NB4 (cell line): ENCODE data around the gene SOX13.

Experiments
- DNase-seq: peaks from one replicate; pipeline ENCODE4 v3.0.0; 2010; ENCODE audit warnings: low read depth
- H3K4me3 ChIP-seq: one replicate; pipeline ENCODE4 v1.5.1; 2011; ENCODE audit warnings: mild to moderate bottlenecking, low read depth, low read length, moderate library complexity
- CTCF ChIP-seq: IDR thresholded peaks from one replicate; pipeline ENCODE4 v1.5.1; 2012; ENCODE audit warnings: low read depth, low read length
- MAX ChIP-seq: IDR thresholded peaks from 2 replicates; pipeline ENCODE4 v1.6.1; 2011; ENCODE audit warnings: low read depth, low read length
- MYC ChIP-seq: IDR thresholded peaks from 2 replicates; pipeline ENCODE4 v1.6.1; 2011; ENCODE audit warnings: low read depth, low read length
- POLR2A ChIP-seq: IDR thresholded peaks from 2 replicates; pipeline ENCODE4 v1.6.1; 2011; ENCODE audit warnings: mild to moderate bottlenecking; ENCODE audit not compliant: insufficient read length; ENCODE audit errors: extremely low read depth

SOX13 gene

GRCh38 chr1:204075139-204075521, 2.2 kb downstream of the SOX13 start:
- DNase-seq = no peak
- no peak overlapping the region for H3K4me3 ChIP-seq
- no peak for TF ChIP-seq MYC
- TF ChIP-seq CTCF = no peak
- TF ChIP-seq MAX = no peak

- no peak for TF ChIP-seq CTCF
- TF ChIP-seq MAX = no peak
- no peak for TF ChIP-seq MYC
- no peak overlapping the region for H3K4me3 ChIP-seq
- no peak for DNase-seq
Measured at GRCh38 chr1:204075890-204076846, 3.3 kb downstream of the SOX13 start.

GRCh38 chr1:204076891-204077290, 4.0 kb downstream of the SOX13 start:
- no peak for DNase-seq
- no peak overlapping the region for H3K4me3 ChIP-seq
- no peak for TF ChIP-seq MYC
- no peak for TF ChIP-seq CTCF
- TF ChIP-seq MAX = no peak
- TF ChIP-seq POLR2A = no peak

- no peak for DNase-seq
- H3K4me3 ChIP-seq = no peak overlapping the region
- TF ChIP-seq MYC (no peak), POLR2A (no peak)
Measured at GRCh38 chr1:204077979-204078696, 5.2 kb downstream of the SOX13 start.

GRCh38 chr1:204079608-204079999, 6.7 kb downstream of the SOX13 start:
- peak; percentile 32 for DNase-seq
- TF ChIP-seq MAX = no peak
- H3K4me3 ChIP-seq = no peak overlapping the region

- peak; percentile 71 for DNase-seq
- no peak for TF ChIP-seq MYC
- no peak for TF ChIP-seq CTCF
- no peak for TF ChIP-seq MAX
- no peak for TF ChIP-seq POLR2A
- H3K4me3 ChIP-seq = no peak overlapping the region
Measured at GRCh38 chr1:204080163-204080903, 7.4 kb downstream of the SOX13 start.
